NCI-H82 treated with DMSO at 0.1 percent for 48 hours (cell line): Measurements from ENCODE around the gene SERPINA6.
"Not testable (repeated sequence)": the region's sequence is repeated elsewhere in the genome, so short reads cannot be mapped to it uniquely, and the experiment has no call there.

Experiments
- DNase-seq: peaks from one replicate; lab custom pipeline; 2025; ENCODE audit not compliant: unreplicated experiment; lab: John Stamatoyannopoulos, UW

Gene SERPINA6

DNA sequence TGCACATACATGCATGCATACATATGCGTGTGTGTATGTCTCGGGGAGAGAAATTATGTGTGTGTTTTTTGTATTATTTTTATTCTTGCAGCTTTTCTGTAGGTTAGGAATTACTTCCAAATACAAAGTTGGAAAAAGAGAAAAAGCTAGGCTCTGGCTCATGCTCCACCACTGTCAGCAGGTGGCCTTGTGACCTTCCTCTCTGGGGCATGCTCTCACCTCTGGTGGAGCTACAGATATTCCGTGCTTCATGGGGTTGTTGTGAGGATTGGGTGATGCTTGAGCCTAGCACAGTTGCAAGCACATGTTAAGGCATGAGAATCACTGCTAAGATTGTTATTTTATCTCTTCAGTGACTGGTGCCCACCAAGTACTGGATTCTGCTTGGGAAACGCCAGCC is 6.7 kb upstream of the SERPINA6 start:
- DNase-seq, result no peak

DNA sequence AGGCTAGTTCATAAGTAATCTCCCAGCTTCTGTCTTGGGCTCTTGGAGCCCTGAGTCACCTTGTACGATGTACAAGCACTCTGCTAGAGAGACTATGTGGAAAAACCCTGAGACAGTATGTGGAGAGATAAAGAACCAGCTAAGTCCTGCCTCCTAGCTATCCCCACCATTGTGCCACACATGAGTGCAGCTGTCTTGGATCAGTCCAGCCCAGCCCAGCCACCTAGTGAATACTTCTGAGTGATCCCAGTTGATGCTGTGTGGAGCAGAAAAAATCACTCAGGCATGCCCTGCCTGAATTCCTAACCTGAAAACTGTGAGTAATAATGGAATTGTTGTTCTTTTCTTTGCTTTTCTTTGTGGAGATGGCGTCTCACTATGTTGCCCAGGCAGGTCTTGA is 5.1 kb upstream of the SERPINA6 start:
- no peak for DNase-seq

DNA sequence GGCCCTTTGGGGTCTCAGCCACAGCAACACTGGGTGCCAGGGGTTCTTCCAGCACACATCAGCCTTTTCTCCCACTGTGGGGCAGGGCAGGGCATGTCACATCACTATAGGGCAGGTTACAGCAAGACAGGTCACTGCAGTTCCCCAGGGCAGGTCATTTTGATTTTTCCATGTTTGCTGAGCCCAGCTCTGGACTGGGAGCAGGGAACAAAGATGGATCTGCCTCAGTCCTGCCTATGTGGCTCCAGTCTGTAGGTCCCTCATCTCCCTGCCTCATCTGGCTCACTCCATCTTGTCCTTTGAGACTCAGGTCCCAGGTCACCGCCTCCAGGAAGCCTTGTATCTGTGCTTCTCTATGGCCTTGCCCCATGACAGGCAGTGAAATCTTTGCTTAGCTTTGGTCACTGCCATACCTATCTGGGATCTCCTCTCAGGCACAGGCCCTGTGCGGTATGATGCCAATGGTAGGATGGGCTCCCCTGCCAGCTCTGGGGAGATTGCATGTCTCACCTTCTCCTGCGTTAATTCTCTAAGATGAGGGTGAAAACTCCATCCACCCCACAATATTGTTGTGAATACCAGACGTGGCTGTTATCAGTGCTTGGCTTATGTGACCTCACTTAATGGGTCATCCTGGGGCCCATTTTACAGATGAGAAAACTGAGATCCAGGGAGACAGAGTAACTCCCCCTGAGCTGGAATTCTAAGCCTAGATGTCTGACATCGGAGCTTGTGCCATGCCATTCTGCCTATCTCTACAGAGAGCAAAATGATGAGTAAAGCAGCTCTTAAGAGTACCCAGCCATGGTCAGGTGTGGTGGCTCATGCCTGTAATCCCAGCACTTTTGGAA is 1.5 kb downstream of the SERPINA6 start:
- no peak for DNase-seq

DNA sequence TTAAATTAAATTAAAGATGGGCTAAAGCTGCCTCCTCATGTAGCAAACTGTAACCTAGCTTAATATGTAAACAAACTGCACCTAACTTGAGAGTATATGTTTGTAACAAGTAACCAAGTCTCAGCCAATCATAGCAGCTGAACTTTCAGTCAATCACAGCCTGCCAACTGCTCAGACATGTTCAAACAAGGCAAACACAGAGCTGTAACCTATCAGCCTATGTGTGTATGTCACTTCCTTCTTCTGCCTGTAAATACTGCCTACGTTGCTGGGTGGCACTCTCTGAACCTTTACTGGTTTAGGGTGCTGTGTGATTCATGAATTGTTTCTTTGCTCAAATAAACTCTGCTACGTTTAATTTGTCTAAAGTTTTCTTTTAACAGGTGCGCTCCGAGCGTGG is 2.9 kb downstream of the SERPINA6 start:
- DNase-seq, result no peak

DNA sequence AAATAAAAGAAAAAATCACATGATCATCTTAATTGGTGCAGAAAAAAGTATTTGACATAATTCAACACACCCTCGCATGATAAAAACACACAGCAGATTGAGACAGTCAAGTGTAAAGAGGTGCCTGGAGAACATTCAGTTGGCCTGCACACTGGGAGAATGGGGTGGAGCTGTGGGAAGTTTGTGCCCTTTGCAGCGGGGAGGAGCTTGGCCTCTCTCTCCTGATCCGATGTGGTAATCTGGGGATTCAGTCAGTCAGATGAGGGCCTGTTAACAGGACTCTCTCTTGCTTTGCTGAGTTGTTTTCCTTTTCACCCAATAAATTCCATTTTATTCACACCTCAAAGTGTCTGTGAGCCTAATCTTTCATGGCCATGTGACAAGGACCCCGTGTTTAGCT is 5.9 kb downstream of the SERPINA6 start:
- no peak for DNase-seq

DNA sequence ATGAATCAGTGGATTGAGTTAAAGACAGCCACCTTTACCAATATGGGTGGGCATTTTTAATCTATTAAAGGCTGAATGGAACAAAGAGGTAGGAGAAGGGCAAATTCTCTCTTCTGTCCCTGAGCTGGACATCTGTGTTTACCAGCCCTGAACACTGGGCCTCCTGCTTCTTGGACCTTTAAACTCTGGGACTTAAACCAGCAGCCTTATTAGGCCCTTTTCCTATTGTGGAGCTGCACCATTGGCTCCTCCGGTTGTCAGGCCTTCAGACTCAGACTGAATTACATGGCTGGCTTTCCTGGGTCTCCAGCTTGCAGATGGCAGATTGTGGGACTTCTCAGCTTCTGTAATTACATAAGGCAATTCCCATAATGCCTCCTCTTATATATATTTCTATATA is 6.4 kb downstream of the SERPINA6 start:
- DNase-seq, result no peak

DNA sequence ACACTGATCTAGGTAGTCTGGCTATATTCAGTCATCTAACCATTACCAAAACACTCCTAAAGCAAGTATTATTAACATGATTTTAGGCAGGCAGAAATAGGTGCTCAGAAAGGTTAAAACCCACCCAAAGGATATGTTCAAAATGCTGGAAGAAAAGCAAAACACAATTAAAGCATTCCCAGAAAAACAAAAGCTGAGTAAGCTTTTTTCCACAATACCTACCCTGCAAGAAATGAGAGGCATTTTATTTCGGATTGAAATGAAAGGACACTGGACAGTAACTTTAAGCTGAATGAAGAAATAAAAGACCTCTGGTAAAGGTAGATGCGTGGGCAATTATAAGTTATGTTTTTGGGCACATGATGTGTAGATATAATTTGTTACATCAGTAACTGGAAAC is 8.2 kb downstream of the SERPINA6 start:
- no peak for DNase-seq

DNA sequence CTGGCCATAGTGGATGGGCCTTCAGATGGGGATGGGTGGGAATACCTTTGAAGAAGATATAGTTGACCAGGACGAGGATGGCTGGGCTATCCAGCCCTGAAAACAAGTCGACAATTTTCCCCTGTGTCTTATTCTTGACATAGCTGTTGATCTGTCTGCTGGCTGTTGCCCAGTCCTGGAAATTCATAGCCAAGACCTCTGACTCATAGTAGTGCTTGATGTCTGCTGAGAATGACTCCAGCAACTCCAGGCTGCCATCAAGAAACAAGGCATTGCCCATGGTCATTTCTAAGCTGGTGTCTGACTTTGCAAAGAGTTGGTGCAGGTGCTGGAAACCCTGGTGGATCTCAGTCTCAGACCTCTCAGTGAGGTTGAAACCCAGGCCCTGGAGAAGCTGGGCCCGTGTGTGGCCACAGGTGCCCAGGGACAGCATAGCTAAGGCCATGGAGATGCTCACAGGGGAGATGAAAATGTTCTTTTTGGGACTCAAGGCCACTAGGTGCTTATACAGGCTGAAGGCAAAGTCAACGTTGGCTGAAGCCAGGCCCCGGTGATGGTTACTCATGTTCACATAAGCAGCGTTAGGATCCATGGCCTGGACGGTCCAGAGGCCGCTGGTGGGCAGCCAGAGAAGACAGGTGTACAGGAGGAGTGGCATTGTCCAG is 9.0 kb downstream of the SERPINA6 start:
- no peak for DNase-seq

DNA sequence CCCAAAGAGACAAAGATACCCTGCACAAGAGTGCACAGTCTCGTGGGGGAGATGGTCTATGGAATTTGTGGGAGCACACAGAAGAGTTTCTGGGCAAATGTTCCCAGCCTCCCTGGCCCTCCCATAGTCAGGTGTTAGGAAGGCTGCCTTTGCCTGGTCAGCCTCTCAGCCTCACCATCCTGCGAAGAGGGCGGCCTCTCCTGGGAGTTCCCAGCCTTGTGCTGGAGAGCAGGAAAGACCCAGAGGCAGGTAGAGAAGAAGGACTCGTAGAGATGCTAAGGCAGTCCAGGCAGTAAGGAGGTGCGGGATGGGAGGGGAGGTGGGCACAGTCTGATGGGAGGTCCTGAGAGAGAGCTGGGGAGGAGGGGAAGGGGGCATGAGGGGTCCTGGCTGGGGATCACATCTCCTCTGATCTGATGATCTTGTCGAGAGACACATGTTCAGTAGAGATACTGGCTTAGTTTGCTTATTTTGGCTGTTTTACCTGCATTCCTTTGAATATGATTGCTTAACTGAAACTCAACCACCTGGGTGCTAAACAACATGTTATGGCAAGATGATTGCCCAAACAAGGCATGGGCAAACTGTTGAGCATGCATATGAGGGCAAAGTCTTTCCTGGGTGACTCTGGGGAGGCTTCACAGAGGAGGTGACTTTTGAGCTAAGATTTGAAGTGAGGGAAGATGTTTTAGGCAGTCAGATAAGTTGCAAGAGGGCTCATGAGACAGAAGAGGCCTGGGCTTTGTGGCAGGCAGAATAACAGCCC is 10.5 kb downstream of the SERPINA6 start:
- DNase-seq, result no peak

DNA sequence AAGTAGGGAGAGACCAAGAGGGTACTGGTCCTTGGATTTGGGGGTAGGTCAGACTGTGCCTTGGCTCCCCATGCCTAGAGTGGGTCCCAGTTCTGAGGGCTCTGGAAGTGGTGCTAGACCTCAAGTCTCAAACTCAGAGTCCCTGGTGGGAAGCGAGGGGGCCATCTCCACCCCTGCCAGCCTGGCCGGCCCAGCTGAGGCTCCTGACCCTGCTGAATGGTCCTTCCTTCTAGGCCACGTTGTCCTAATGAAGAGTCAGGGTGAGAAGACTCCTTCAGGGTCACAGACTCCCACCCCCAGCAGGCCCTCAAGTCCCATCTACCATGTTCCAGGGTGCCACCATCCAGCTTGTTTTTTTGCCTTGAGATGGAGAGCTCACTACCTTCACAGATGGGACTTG is 12.9 kb downstream of the SERPINA6 start:
- DNase-seq, result no peak

DNA sequence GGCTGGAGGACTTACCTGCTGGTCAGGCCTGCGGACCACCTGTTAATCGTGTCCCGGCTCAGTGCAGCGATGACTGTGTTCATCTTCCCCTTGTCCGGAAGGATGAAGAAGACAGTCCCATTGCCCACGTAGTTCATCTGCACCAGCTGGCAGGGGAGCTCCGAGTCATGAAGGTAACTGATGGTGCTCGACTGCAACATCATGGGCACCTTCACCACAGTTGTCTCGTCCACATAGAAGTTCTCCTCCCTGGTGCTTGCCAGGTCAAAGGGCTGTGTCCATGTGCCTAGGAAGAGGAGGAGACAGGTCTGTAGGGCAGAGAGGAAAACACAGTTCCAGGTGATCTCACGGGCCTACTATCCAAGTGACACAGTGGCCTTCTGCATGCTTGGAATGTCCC is 13.4 kb downstream of the SERPINA6 start:
- DNase-seq, result no peak

DNA sequence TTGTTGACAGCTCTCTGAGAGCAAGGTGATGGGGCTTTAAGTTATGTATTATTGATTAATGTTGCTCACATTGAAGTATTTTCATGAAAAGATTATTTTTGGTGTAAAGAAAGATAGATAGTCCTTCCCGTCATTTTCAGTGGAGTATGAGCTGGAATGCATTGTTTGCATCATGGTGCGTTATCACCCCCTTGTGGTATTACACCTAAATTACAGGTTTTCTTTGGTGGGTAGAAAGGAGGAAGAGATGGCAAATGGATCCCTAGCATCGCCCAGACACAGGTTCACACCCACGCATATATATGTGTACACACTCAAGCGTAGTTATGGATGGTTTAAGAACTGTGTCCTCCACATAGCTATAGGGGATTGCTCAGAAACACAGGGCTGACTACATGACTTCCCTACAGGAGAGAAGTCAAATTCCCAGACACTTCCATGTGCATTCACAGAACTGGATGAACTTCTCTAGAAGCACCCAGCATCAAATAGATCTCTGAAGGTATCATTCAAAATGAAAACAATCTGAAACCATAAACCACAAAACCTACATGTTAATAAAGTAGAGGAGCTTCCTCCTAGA is 15.6 kb downstream of the SERPINA6 start:
- DNase-seq, result peak; percentile 0

DNA sequence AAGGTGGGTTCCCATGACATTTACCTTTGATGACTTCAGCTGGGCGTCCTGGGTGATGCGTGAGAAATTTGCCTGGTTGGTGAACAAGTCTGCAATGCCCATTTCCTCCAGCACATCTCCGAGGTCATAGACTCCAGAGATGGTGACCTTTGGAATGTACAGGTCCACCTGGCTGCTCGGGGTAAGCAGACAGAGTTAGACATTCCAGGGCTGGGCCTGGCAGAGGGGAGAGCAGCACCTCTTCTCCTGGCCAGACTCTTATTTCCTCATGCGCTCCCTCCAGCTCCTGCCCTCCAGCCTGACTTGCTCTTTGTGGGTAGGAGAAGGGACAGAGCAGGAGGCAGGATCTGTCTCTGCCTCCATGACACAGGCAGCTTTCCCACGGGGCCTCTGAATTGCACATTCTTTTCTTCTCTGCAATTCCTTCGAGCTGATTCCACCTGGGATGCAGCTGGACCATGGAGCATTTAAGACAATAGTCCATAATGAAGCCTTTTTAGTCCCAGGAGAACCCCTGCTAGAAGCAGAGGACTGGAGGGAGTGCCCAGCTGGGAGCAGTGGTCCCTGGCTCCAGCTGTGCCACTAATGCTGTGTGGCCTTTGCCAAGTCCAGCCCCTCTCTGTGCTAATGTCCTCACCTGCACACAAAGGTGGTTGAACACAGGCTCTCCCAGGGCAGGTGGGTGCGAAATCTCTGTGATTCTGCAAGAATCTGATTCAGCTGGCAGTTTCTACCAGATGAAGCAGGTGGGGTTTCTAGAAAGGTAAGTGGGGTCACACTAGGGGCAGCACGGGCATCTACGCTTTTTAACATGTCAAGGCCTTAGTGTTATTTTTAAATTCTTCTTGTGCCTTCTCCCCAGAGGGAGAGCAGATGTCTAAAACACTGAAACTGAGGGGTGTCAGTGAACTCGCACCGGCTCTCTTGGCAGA is 16.8 kb downstream of the SERPINA6 start:
- no peak for DNase-seq

DNA sequence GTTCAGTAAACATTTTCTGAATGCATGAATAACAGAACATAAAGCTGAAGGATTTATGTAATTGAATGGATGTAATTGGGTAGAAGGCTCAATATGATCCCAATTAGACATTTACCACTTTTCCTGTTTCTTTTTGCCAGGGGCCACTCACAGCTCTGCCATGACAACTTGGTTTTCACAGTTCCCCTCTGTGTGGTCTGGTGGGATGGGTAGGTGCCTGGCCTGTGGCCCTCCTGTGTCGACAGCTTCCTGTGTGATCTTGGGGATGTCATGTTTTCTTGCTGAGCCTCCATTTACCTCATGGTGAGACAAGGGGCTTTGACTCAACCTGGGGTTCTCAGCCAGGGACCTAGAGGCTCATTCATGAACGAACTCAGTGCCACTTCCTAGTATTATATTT is 17.5 kb downstream of the SERPINA6 start:
- DNase-seq, result no peak

DNA sequence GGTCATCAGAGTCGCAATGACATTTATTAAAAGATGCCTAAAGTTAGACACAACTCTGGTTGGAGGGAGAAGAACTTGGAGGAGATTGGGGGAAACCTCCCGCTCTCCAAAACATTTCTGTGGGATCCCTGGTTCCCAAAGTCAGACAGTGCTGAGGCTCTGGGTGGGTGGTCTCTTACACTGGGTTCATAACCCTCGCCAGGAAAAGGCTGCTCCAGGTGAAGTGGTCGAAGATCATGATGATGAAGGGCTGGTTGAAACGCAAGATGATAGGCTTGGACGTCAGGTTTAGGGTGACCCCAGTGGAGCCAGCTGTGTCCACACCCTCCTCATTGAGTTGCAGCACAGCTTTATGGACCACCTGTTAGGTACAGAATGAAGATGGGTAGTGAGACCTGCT is 18.9 kb downstream of the SERPINA6 start:
- DNase-seq, result no peak

DNA sequence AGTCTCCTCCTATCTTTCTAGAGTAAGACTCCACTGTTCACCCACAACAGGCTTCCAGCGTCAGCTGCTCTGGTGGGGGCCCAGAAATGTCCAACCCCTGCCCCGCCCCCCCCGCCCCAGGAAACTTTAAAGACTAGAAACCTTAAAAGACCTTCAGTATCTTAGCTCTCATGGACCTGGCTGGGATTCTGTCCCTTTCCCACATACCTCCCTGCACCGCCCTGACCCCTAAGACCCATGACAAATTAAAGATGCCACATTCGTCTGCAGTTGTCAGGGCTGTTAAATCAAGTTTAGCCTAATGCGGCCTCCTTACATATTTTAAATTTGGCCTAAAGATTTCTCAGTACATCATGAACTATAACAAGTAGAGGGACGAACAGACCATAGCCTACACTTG is 20.0 kb downstream of the SERPINA6 start:
- DNase-seq, result no peak

DNA sequence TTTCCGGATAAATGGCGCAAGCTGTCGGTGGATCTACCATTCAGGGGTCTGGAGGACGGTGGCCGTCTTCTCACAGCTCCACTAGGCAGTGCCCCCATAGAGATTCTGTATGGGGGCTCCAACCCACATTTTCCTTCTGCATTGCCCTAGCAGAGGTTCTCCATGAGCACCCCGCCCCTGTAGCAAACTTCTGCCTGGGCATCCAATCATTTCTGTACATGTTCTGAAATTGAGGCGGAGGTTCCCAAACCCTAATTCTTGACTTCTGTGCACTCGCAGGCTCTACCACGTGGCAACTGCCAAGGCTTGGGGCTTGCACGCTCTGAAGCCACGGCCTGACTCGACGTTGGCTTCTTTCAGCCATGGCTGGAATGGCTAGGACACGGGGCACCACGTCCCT is 25.0 kb downstream of the SERPINA6 start:
- DNase-seq, result no peak

DNA sequence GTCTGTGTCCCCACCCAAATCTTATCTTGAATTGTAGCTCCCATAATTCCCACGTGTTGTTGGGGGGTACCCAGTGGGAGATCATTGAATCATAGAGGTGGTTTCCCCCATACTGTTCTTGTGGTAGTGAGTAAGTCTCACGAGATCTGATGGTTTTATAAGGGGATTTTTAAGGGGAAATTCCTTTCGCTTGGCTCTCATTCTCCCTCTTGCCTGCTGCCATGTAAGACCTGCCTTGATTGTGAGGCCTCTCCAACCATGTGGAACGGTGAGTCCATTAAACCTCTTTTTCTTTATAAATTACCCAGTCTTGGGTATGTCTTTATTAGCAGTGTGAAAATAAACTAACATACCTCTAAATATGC is 27.0 kb downstream of the SERPINA6 start:
- DNase-seq, result not testable (repeated sequence)

DNA sequence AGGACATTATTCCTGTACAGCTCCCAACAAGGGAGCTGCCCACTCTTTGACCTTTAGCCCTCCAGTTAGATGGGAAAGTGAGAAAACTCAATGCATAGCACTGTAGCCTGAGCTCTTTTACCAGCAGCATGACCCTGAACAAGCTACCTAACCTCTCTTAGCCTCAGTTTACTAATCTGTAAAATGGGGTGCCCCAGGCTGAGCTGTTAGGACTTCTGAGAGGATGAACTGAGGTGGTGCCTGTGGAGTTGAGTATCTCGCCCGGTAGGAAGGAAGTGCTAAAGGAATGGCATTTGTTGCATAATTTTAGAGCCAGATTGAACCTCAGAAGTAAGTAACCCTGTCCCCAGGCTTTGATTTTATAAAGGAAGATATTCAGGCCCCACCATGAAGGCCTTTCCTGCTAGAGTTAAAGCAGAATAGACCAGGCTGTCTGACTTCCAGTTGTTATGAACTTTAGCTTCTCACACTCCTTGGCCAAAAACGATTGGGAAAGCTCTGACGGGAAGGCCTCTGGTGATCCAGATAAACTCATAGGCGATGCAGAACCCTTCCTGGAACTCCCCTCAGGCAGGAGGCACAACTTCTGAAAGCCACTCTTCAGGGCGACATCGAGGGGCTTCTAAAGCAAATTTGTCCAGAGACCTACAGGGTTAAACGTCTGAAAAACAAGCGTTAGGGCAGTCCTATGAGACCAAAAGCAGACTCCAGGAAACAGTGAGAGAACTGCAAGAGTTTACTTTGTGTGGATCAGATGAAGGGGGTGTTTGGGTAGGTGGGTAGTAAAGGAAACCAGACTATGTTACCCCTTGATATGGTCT is 27.6 kb downstream of the SERPINA6 start:
- DNase-seq, result no peak

DNA sequence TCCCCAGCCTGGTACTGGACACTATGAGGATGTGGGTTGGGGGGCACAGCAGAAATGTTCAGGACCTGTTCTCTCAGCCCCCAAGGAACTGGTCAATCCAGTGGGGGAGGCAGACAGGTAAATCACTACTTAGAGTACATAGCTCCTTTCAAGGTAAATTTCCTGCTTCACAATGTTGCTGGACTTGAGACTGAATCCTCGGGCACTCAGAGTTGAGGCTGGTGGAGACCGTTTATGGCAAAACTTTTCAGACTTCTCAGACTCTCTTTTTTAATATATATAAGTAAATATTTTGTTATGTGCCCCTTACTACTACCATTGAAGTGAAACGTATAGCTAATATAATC is 29.6 kb downstream of the SERPINA6 start:
- no peak for DNase-seq
